Brain microvascular endothelial cell (primary cell): ENCODE results near the gene PARD6B.
"Not testable (repeated sequence)": the region's sequence is repeated elsewhere in the genome, so short reads cannot be mapped to it uniquely, and the experiment has no call there.

ENCODE experiments used
- DNase-seq: peaks from one replicate; pipeline ENCODE4 v3.0.0-alpha.2; 2020
- H3K27ac ChIP-seq: fragments of 250-450 bp; sonication (Bioruptor Pico); 2 replicates; pipeline ENCODE4 v1.5.1; 2020; ENCODE audit warnings: mild to moderate bottlenecking, moderate library complexity
- H3K27me3 ChIP-seq: fragments of 250-450 bp; sonication (Bioruptor Pico); replicated peaks from 2 replicates; pipeline ENCODE4 v1.5.1; 2020; ENCODE audit warnings: mild to moderate bottlenecking
- H3K36me3 ChIP-seq: fragments of 250-450 bp; sonication (Bioruptor Pico); replicated peaks from 2 replicates; pipeline ENCODE4 v1.5.1; 2020; ENCODE audit warnings: mild to moderate bottlenecking
- H3K4me3 ChIP-seq: 2 replicates; pipeline ENCODE4 v1.5.1; 2011; ENCODE audit warnings: low read depth, mild to moderate bottlenecking, control low read depth, low read length, moderate library complexity
- in situ Hi-C: cut with HindIII; loops from 2 replicates; pipeline ENCODE4 v1.10.0; 2017; ENCODE audit warnings: low sequenced_read_pairs, low pct_ligation_motif_present
- TF ChIP-seq, protein P1 (sequence below): IDR thresholded peaks from 2 replicates; pipeline ENCODE4 v1.5.1; 2011; ENCODE audit warnings: low read depth, mild to moderate bottlenecking, moderate library complexity, low read length, control low read depth, inconsistent platforms; ENCODE audit errors: missing control alignments

The PARD6B gene

DNA sequence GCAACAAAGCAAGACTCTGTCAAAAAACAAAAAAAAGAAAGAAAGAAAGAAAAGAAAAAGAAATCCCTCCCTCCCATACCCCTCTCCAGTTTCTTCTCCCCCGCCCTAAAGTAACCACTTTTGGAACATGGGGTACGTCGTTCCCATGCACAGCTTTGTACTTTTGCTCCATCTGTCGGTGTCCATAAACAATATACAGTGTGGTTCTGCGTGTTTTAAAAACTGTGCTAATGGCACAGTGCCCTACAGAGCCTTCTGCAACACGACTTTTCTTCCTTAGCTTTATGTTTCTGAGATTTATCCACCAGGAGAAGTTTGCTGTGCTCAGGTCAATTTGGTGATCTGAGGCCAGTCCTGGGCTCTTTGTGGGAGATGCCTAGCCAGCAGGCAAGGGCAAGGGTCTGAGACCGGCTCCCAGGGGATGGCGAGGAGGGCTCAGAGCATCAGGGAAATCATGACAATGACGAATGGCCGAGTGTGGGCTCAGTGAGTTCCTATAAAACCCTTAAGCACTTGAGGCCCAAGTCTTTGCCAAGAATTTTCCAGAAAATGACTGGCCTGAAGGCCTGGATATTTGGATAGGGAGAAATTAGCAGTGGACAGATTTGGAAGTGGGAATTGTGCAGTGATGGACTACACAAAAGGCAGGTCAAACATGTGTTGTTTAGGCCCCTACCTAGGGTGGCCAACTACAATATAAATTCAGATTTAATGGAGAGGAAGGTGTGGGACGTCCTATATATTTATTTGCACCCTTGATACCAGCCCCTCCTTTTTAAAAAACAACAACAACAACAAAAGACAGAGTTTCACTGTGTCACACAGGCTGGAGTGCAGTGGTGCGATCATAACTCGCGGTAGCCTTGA lies 61.6 kb downstream of the PARD6B start:
- TF ChIP-seq, protein P1, sequence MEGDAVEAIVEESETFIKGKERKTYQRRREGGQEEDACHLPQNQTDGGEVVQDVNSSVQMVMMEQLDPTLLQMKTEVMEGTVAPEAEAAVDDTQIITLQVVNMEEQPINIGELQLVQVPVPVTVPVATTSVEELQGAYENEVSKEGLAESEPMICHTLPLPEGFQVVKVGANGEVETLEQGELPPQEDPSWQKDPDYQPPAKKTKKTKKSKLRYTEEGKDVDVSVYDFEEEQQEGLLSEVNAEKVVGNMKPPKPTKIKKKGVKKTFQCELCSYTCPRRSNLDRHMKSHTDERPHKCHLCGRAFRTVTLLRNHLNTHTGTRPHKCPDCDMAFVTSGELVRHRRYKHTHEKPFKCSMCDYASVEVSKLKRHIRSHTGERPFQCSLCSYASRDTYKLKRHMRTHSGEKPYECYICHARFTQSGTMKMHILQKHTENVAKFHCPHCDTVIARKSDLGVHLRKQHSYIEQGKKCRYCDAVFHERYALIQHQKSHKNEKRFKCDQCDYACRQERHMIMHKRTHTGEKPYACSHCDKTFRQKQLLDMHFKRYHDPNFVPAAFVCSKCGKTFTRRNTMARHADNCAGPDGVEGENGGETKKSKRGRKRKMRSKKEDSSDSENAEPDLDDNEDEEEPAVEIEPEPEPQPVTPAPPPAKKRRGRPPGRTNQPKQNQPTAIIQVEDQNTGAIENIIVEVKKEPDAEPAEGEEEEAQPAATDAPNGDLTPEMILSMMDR: no peak
- Histone ChIP-seq H3K27me3 (no peaks in the 10 kb centered on the region), H3K27ac (no peak overlapping the region), H3K4me3 (no peak overlapping the region), H3K36me3 (no peaks in the 10 kb centered on the region)
- in situ Hi-C loops: no loop called here
- DNase-seq: no peak

DNA sequence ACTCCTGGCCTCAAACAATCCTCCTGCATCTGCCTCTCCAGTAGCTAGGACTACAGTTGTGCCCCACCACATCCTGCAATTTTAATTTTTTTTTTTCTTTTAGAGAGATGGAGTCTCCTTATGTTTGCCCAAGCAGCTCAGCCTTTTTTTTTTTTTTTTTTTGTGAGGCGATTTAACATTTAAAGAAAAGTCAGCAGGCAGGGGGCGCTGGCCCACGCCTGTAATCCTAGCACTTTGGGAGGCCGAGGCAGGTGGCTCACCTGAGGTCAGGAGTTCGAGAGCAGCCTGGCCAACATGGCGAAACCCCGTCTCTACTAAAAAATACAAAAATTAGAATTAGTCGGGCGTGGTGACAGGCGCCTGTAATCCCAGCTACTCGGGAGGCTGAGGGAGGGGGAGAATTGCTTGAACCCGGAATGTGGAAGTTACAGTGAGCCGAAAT lies 62.2 kb downstream of the PARD6B start:
- DNase-seq, H3K36me3 ChIP-seq, H3K27ac ChIP-seq, H3K27me3 ChIP-seq, H3K4me3 ChIP-seq, in situ Hi-C loops: not testable (repeated sequence)
- TF ChIP-seq, protein P1: peak; percentile 62

DNA sequence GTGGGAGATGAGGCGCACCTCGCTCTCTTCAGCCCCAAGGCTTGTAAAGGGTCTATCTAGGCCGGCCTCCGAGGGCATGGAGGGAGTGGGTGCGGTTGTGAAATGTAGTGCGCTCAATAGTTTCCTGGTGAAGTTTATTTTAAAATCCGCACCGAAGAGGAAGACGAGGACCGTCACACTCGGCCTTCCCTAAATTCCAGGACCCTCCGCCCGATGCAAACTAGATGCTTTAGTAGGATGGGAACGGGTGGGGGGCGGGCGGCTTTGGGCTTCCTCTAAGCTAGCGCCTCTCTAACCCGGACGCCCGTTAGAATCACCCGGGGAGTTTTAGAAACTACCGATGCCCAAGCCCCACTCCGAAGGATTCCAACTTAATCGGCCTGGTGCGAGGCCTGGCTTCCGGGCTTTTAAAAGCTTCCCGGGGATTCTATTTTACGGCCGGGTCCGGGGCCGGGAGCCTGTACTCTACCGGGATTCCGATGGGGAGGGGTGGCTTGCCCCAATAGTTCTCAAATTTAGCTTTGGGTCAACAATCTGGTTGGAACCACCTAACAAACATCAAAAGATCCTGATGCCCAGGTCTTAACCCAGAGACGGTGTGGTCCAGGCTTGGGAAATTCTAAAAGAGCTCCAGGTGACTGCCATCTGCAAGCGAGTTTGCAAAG lies 62.9 kb downstream of the PARD6B start:
- H3K27me3 ChIP-seq: no peaks in the 10 kb centered on the region
- in situ Hi-C loops: no loop called here
- H3K27ac ChIP-seq: no peak overlapping the region
- peak overlapping the region; percentile 37 for H3K4me3 ChIP-seq
- TF ChIP-seq, protein P1: no peak
- H3K36me3 ChIP-seq: no peaks in the 10 kb centered on the region
- DNase-seq: no peak

DNA sequence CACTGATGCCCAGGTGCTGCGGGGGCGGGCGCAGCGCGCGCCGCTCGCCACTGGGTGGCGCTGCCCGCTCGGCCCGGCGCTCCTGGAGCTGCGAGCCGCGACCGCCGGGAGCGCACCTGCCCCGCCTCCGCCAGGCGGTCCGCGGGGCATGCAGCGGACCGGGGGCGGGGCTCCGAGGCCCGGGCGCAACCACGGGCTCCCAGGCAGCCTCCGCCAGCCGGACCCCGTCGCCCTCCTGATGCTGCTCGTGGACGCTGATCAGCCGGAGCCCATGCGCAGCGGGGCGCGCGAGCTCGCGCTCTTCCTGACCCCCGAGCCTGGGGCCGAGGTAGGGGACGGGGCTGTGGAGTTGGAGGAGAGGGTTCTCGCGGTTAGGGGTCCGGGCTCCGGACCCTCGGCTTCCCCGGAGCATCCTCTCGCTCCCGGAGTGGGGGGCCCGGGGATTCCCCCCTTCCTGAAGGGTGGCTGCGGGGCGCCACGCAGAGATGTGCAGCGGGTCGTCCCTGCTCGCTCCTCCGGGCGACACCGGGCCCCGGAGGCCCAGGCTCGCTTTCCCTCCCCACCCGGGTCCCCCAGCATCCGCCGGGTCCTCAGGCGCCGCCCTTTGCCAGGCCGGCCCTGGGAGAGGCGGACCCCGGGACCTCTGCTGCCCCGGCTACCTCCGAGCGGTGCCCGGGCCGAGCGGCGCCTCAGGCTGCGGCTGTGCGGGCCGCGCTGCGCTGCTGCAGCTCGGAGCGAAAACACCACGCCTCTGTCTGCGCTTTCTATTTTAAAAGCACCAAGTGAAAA lies 63.7 kb downstream of the PARD6B start, which contains the start of gene BCAS4:
Gene BCAS4, plus strand, starts transcription at position 216 of the 789 bp plus-strand sequence. Its CDS starts 23 bp downstream, at position 239.
- Histone ChIP-seq H3K4me3 (peak within 1 kb of the TSS; percentile 73), H3K27me3 (no peaks in the 10 kb centered on the region), H3K27ac (no peak within 1 kb of the TSS), H3K36me3 (no peaks in the 10 kb centered on the region)
- DNase-seq: peak; percentile 51
- TF ChIP-seq, protein P1: peak; percentile 62
- in situ Hi-C loops: no loop called here

DNA sequence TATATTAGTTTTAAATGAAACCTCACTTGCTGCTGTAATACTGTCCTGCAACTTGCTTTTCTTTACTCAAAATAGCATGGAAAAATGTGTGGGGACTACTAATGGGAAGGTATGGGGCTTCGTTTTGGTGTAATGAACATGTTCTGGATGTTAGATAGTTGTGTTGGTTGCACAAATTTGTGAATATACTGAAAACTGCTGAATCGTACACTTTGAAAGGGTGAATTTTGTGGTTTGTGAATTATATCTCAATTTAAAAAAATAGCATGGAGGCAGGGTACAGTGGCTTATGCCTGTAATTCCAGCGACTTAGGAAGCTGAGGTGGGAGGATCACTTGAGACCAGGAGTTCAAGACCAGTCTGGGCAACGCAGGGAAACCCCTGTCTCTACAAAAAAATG lies 65.8 kb downstream of the PARD6B start:
- TF ChIP-seq, protein P1: no peak
- H3K4me3 ChIP-seq: no peak overlapping the region
- no peak overlapping the region for H3K27ac ChIP-seq

More for the DNA sequence above, 65.8 kb downstream of the PARD6B start:
- no peaks in the 10 kb centered on the region for H3K36me3 ChIP-seq
- in situ Hi-C loops: no loop called here
- no peak for DNase-seq
- no peaks in the 10 kb centered on the region for H3K27me3 ChIP-seq
